IPS-18c (cell line): ENCODE results near the gene NAPB.
A peak's percentile ranks its signal among the peaks of the same experiment; 100 is the strongest.
"Not testable (repeated sequence)": the region's sequence is repeated elsewhere in the genome, so short reads cannot be mapped to it uniquely, and the experiment has no call there.

Experiments
- H3K4me3 ChIP-seq: 2 replicates; pipeline ENCODE4 v1.7.0; 2013; ENCODE audit warnings: low read depth, mild to moderate bottlenecking, low read length, moderate library complexity; ENCODE audit not compliant: insufficient read depth
- H3K9me3 ChIP-seq: one replicate; pipeline ENCODE4 v1.6.1; 2013; ENCODE audit warnings: mild to moderate bottlenecking, low read length, moderate library complexity; ENCODE audit not compliant: control insufficient read depth, insufficient read depth

Gene NAPB

DNA sequence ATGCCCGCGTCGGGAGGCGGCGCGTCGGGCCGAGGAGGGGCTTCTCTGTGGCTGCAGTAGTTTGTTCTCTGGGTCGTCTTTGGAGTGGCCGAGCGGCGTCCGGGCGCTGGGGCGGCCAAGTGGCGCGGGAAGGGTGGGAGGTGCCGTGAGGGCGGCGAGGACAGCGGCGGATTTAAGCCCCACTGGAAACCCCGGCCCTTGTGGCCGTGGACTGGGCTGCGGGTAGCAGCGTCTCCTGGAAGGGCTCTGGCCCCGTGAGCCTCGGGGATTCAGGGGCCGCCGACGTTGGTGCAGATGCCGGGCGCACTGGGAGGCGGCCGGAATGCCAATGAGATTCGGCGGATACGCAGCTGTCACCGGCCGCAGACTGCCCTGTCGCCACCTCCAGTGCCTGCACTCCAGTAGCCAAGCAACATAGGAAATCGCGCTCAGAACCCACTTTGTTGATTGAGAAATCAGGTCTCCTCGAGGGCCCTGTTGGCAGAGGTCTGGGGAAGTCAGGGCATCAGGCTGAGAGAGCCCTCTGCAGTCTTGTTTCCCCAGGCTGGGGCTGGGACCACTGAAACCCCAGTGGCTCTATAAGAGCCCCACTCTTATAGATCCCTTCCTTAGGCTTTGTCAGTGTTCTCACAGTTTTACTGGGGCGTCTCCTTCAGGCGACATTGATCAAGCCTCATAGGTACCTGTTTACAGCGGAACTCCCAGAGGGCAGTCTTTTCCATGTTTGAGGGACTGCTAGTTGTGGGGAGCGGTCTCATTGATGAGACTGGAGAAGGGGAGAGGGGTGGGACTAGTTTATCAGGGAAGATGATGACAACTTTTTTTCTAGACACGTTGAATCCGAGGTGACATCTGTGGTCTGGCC lies 58.7 kb downstream of the NAPB start:
- Histone ChIP-seq H3K9me3 (no peaks in the 10 kb centered on the region), H3K4me3 (peak overlapping the region; percentile 78)

GRCh38 chr20:23361476-23362391 lies 59.6 kb downstream of the NAPB start, which contains the start of gene GZF1:
GZF1 (plus strand) TSS chr20:23362182; CDS start chr20:23364384, 2,202 bp downstream.
- Histone ChIP-seq H3K9me3 (no peaks in the 10 kb centered on the region), H3K4me3 (peak within 1 kb of the TSS; percentile 89)

GRCh38 chr20:23361119-23361475 lies 60.2 kb downstream of the NAPB start:
- peak overlapping the region; percentile 89 for H3K4me3 ChIP-seq
- no peaks in the 10 kb centered on the region for H3K9me3 ChIP-seq

DNA sequence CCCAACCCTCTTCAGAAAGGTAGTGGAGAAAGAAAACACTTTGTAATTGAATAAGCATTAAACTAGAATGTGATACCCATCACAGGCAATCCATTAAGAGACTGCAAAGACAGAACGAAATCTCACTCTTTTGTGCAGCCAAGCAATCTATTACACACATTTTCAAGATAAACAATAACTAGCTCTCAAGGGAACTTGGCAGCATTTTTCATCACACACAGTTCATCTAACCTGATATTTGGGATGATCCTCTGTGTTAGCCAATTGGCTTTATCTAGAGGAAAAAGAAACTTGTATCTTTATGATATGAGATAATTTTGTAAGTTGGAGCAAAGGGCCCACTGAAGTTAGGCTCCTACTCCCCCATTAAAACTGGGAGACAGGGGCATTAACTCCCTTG lies 60.8 kb downstream of the NAPB start:
- no peak overlapping the region for H3K4me3 ChIP-seq

DNA sequence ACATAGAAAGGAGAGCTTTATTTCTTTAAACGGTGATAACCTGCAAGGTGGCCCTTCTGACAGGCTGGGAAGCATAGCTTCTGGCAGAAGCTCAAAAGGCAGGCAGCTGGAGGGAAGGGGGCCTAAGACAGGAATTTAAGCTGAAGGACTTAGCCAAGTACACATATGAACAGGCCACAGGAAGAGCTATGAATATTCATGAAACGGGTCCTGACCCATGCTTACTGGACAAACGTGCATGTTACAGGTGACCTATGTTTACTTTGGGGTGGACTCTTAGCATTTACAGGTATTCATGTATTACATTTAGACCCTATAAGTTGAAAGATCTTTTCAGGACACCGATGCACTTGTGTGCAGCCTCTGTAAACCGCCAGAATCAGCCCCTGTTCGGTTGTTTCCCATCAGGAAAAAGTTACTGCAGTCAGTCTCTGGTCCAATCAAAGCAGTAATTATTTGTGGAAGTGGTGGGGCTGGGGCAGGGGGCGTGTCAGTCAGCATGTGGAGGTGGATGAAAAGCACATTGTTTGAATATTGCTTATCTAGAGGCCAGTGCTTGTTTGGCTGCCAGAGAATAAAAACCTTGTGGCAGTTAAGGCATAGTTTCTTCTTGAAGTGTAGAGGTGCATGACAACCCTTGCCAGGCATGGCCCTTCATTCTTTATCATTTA lies 62.2 kb downstream of the NAPB start:
- no peak overlapping the region for H3K4me3 ChIP-seq

More for the DNA sequence above, 60.8 kb downstream of the NAPB start:
- H3K9me3 ChIP-seq = no peaks in the 10 kb centered on the region

DNA sequence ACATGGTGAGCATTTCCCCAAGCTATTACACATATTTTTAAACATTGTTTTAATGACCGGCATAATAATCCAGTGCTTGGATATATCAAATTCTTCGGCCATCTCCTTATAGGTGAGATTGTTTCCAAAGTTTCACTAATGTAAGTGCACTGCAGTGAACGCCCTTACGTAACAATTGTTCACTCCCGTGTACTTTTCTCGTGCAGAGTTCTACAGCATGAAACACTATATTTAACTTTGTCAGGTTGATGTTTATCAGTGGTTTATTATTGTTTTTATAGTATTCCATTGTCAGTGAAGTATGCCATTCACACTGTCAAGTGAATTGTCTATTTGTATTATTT lies 62.8 kb downstream of the NAPB start:
- peak overlapping the region; percentile 36; the same call in 1 of the 2 replicates for H3K4me3 ChIP-seq
- no peaks in the 10 kb centered on the region for H3K9me3 ChIP-seq

More for the DNA sequence above, 62.2 kb downstream of the NAPB start:
- no peaks in the 10 kb centered on the region for H3K9me3 ChIP-seq

GRCh38 chr20:23357767-23358562 lies 63.3 kb downstream of the NAPB start:
- H3K4me3 ChIP-seq = peak overlapping the region; percentile 84
- no peaks in the 10 kb centered on the region for H3K9me3 ChIP-seq

GRCh38 chr20:23356203-23356602 lies 65.1 kb downstream of the NAPB start:
- no peaks in the 10 kb centered on the region for H3K9me3 ChIP-seq
- H3K4me3 ChIP-seq = no peak overlapping the region; the same call in 1 of the 2 replicates

GRCh38 chr20:23350904-23351838 lies 70.1 kb downstream of the NAPB start:
- H3K9me3 ChIP-seq = peaks cover 2% of the 10 kb centered on the region
- peak overlapping the region; percentile 89 for H3K4me3 ChIP-seq

- H3K9me3 ChIP-seq = peaks cover 2% of the 10 kb centered on the region
- H3K4me3 ChIP-seq = peak within 1 kb of the TSS; percentile 89
Measured at GRCh38 chr20:23350196-23350903, 70.9 kb downstream of the NAPB start, which contains the start of gene NXT1. NXT1 (plus strand) TSS chr20:23350791; CDS start chr20:23354042, 3,251 bp downstream.

GRCh38 chr20:23349338-23350195 lies 71.7 kb downstream of the NAPB start:
- Histone ChIP-seq H3K4me3 (peak overlapping the region; percentile 89), H3K9me3 (peaks cover 2% of the 10 kb centered on the region)

- H3K9me3 ChIP-seq, H3K4me3 ChIP-seq: not testable (repeated sequence)
Measured at GRCh38 chr20:23348510-23348909, 72.8 kb downstream of the NAPB start.

DNA sequence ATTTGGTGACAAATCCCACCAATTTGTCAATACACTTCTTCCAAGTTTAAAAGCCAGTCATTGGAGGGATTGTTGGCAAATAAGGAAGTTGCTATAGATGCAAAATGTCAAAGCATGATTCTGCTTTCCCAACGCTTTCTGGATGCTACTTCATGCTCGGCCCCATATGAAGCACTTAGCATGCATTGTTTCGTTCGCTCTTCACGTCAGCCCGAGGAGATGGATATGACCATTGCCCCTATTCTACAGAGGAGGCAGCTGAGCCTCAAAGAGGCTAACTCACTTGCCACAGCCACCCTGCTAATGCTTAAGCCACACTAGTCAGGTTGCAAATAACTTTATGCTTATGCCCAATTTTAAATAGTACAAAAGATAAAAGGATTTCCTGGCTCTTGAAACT lies 73.5 kb downstream of the NAPB start:
- no peak overlapping the region for H3K4me3 ChIP-seq
- H3K9me3 ChIP-seq = peaks cover 2% of the 10 kb centered on the region

DNA sequence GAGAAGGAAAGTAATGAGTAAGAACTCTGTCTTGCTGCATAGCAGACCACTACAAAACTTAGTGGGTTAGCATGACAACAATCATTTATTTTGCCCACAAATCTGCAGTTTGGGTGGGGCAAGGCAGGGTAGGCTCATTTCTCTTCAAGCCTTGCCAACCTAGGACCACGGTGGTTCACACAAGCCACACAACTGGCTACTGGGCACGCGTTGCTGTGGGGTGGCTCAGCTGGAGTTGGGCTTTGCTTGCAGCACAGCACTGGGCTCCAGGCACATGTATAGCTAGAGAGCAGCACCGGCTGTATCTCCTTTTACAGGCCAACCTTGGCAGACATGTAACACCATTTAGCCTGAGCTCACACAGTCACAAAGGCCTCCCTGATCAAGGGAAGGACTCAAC lies 75.3 kb downstream of the NAPB start:
- H3K4me3 ChIP-seq = no peak overlapping the region
- H3K9me3 ChIP-seq = peaks cover 2% of the 10 kb centered on the region
